Cerebellar cortex (tissue), 1 donor: ENCODE results near the gene GOLGA8J.
"Not testable (repeated sequence)": the region's sequence is repeated elsewhere in the genome, so short reads cannot be mapped to it uniquely, and the experiment has no call there.

Source experiments
- DNase-seq: peaks from one replicate; pipeline ENCODE4 v3.0.0-alpha.2; 2015; ENCODE audit warnings: low spot score

GOLGA8J gene

DNA sequence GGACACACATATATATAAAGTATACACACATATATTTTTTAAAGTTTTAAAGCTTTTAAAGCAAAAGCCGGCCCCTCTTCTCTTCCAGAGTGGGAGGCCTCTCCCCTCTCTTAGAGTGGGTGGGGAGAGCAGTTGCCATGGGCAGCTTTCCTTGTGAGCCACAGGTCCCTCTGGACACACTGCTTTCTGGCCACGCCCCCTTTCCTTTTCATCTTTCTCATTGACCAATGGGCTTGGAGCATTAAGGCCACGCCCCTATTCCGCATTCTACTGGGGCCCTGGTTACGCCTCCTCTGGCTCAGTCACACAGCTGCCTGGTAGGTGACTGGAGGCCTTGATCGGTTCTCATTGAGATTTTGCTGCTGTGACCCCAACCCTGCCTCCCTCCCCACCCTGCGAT, at the start of gene GOLGA8J:
Gene GOLGA8J, plus strand, starts transcription at position 301 of the 400 bp plus-strand sequence. Its CDS starts 98 bp downstream, at position 399.
- not testable (repeated sequence) for DNase-seq

GRCh38 chr15:30033211-30033610, 49.5 kb upstream of the GOLGA8J start:
- no peak for DNase-seq

DNA sequence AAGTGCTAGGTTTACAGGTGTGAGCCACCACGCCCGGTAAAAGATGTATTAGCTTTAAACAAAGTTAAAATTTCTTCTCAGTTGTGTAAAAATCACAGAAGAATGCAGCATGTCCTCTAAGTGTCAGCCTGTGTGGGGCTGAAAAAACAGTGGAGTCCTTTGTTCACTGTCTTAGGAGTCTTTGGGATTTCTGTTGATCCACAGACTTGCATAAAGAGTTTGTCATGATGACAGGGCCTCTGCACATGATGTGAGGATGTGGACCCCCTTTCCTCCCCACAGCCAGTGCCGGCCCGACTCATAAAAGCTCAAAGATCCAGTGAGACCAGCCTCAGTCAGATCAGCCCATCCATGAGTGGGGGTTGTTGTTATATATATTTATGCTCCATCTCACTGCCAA, 49.0 kb upstream of the GOLGA8J start:
- no peak for DNase-seq

DNA sequence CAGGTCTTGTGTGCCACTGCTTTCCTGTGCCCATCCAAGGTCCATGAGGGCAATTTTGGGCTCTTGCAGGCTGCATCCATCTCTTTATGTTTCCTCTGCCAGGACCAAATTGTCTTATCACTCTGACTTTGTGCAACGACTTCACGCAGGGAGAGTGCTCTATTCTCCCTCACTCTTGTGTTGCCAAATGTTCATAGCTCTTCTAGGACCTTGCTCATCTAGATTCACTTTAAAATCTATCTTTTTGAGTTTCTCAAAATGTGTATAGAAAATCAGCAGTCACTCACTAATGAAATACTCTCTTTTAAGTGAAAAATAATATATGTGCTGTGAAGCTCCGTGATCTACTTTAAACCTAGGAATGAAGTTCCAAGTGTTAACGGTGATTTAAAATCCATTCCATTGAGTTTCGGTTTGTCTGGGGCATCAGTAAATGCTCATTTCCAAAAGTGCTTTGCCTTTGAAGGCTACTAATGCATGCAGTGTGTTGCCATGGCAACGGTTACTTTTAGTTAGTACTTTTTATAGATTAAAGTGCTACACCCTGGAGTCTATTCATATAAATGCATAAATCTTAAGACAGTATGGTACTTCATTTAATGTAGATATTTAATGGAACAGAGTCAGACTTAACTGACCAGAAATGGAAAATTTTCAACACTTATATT, 46.6 kb upstream of the GOLGA8J start:
- no peak for DNase-seq

DNA sequence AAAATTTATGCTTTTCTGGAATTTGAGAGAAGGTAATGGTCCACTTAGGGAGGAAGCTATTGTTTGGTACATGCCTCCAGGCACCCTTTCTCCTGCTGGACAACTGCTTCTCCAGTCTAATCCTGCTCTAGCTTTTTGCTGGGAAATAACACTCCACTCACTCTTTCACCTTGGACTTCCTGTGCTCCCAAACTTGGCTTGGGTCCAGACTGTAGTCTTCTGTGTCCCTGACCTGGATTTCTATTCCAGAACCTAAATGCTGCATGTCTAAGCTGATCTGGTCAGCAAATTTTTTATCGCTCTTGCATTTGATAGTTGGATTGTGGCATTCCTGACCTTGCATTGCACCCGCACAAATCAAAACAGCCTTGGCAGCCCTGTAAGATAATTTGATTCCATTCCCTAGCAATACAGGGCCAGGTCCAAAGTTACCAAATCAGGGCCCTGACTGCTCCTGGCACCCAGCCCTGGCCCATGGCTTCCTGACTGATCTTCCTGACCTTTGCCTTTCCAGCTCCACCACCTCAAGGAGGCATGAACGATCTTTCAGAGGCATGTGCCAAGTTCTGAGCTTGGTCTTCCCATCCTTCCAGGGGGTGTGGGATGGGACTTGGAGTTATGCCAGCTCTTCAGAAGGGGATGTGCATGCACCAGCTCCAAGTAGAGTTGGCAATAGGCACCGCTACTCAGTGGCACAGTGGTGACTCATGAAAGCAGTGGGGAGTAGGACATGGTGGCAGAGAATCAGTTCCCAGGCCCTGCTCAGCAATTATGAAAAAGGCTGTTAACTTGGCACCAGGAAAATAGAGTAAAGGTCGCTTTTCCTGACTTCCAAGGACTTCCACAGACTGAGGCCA, 43.9 kb upstream of the GOLGA8J start:
- peak; percentile 54 for DNase-seq

GRCh38 chr15:30041868-30042267, 40.9 kb upstream of the GOLGA8J start:
- DNase-seq = no peak

DNA sequence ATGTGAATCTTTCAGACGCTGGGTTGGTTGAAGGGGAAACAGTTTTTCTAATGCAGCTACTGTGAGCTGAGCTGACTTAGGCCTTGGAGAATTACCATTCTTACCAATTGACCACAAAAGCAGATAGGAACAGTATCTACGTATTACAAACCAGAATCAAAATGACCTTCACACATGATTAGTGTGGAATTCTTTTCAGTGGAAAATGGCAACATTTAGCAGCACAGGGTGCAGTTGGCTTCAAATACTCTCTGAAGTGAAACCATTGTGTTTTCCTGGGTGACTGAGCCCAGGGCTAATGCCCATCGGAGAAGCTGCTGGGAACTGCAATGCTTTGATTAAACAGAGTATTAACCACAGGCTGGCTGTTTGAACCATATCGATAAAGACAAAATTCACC, 40.2 kb upstream of the GOLGA8J start:
- DNase-seq = no peak

GRCh38 chr15:30043211-30043655, 39.5 kb upstream of the GOLGA8J start:
- DNase-seq = peak; percentile 17

GRCh38 chr15:30044377-30044776, 38.4 kb upstream of the GOLGA8J start:
- no peak for DNase-seq

GRCh38 chr15:30044826-30045225, 37.9 kb upstream of the GOLGA8J start:
- DNase-seq = not testable (repeated sequence)

DNA sequence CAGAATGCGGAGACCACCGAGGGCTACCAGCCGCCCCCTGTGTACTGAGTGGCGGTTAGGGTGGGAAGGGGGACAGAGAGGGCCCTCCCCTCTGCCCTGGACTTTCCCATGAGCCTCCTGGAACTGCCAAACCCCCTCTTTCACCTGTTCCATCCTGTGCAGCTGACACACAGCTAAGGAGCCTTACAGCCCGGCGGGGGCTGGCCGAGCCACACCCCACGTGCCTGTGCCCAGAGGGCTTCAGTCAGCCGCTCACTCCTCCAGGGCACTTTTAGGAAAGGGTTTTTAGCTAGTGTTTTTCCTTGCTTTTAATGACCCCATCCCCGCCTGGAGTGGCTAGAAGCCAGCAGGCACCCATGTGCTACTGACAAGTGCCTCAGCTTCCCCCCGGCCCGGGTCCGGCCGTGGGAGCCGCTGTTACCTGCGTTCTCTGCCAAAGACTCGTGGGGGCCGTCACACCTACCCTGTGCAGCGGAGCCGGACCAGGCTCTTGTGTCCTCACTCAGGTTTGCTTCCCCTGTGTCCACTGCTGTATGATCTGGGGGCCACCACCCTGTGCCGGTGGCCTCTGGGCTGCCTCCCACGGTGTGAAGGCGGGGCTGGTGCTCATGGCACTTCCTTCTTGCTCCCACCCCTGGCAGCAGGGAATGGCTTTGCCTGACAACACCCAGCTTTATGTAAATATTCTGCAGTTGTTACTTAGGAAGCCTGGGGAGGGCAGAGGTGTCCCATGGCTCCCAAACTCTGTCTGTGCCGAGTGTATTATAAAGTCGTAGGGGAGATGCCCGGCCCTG, 37.3 kb upstream of the GOLGA8J start:
- DNase-seq = not testable (repeated sequence)

GRCh38 chr15:30046430-30046829, 36.3 kb upstream of the GOLGA8J start:
- no peak for DNase-seq

- DNase-seq = no peak
These were observed 27.2 kb upstream of the GOLGA8J start for GRCh38 chr15:30055604-30056003.

- DNase-seq = no peak
These were observed 26.6 kb upstream of the GOLGA8J start for GRCh38 chr15:30056166-30056565.

DNA sequence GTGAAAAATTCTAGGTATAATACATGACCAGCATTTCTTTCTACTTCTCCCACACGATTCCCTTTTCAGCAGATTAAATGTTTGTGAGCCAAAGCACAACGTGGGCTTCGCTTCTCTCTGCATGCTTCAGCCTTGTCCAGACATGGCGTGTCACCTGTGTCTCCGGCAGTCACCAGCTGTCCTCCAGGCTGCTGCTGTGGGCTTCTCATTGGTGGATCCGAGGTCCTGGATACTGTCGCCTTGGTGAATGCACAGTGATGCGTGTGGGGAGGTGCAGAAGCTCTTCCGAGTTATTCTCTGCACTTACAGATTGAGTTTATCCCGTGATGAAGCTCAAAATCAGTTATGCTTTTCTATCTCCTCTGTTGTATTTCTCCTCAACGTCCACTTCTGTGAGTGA, 23.0 kb upstream of the GOLGA8J start:
- DNase-seq = no peak

DNA sequence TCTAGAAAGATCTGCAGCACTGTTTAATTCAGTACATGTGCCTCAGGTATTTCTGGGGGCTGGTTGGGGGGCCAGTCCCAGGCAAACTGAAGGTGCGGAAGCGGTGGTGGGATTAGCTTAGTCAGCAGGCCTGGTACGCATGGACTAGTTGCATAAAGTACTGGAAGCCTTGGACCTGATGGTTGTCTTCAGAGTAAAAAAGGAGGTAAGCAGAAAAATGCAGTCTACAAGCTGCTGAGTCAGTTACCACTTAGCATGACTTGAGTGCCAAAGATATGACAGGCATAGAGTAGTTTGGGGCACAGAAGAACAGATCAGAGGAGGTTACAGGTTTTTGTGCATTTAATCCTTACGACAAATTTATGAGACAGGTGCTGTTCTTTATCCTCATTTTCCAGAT, 19.9 kb upstream of the GOLGA8J start:
- DNase-seq = no peak

DNA sequence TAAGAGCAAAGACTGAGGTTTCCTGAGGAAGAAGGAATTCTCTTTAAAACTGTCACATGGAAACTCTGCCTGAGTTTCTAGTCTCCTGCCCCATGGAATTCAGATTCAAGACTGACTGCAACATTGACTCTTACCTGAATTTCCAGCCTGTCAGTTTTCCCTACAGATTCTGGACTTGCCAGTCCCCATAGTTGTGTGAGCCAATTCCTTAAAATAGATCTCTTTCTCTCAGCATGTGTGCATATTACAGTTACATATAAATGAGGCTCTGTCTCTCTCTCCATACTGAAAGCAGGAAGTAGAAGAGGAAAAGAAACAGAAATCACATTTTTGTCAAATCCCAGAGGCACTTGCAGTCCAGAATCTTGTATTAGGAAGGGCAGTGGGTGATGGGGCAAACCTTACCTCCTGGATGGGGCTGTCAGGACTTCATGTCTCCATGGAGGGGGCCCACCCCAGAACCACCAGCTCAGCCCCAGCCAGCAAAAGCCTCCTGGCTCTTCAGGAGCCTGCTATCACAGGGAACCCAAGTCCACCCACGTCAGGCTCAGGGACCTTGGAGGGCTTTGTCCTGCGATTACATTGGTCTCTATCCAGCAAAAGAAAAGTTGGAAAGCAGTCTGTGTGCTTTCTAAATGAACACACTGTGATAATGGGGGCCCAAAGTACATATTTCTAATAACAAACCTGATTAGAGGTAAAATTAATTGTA, 18.8 kb upstream of the GOLGA8J start:
- no peak for DNase-seq

DNA sequence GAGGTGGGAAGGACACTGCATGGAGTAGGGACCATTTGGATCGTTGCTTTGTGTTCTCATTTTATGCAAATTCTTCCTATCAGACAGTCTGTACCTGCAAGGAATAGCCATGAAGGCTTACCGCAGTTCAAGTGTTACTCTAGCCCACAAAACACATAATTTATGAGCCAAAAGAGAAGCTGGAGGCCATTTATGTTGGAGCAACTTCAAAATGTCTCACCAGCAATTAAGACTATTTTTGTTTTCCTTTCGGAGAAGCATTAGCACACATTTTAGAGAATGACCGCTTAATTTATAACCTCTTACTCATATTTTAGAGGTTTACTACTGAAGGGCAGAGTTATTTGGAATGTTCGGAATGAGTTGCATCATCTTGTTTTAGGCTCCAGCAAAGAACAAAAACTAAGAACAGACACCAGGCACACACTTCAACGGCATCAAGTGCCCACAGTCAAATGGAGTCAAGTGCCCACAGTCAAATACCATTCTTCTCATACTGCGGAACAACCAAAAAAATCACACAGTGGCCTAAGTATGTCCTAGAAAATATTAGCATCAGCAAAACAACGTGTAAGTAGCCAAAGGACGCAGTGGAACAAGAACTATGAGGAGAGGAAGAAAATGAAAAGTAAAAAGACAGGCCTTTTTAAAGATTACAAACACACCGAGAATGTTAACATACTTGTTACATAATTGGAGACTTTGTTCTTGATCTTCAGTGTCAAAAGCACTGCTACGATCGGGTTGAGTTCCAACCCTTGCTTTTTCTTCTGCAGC, 17.5 kb upstream of the GOLGA8J start:
- no peak for DNase-seq

- DNase-seq = no peak
These were observed 14.4 kb upstream of the GOLGA8J start for GRCh38 chr15:30068326-30068725.

- no peak for DNase-seq
These were observed 10.1 kb upstream of the GOLGA8J start for GRCh38 chr15:30072630-30073029.

DNA sequence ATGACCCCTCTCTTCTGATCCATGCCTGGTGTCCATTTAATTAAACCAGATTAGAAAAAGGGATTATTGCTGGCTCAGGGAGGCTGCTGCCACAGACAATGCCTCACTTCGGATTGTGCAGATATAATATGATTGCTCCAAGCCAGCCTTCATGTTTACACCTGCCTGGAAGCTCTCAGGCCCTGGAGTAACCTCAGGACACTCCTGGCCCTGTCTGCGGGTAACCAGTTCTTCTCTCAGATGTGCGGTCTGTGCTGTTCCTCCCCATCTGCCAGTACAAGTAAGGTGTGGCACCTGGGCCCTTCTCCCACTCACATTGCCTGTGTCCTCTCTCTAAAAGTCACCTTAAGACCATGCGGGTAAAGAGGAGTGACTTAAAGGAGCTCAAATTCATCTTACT, 8.8 kb upstream of the GOLGA8J start:
- no peak for DNase-seq
